PC-3 (cell line): ENCODE measurements around the gene MLST8. TPM values are rescaled to one million over a fixed set of nuclear protein-coding genes. Genes with fewer than 3 reads are reported as not detected.

Source experiments
- ATAC-seq: fragments of 200-7000 bp; cut with Tn5 transposase; 2 replicates; pipeline ENCODE4 v1.9.1; 2020; ENCODE audit warnings: mild to moderate bottlenecking, moderate library complexity
- BruUV-seq: library from RNA; stranded (reverse); fragments of 400-500 nt; replicated peaks from 2 replicates; lab custom pipeline; 2021; lab: Mats Ljungman, UMichigan
- CTCF ChIA-PET: fragments of 300-600 bp; sonication (Branson Sonifier 250); formaldehyde crosslinking; loops from one replicate; lab custom pipeline; 2022; ENCODE audit warnings: antibody characterized with exemption; lab: Charles Lee
- POLR2A ChIA-PET: fragments of 300-600 bp; sonication (Branson Sonifier 250); formaldehyde crosslinking; loops from one replicate; lab custom pipeline; 2022; ENCODE audit warnings: antibody characterized with exemption; ENCODE audit not compliant: unreplicated experiment; lab: Charles Lee
- DNase-seq: peaks from one replicate; pipeline ENCODE4 v3.0.0-alpha.2; 2015
- H2AFZ ChIP-seq: fragments of 300-600 bp; sonication (generic); 2 replicates; pipeline ENCODE4 v1.6.0; 2016; ENCODE audit warnings: antibody characterized with exemption, low read length
- H3F3A ChIP-seq: fragments of 300-600 bp; sonication (generic); one replicate; pipeline ENCODE4 v1.6.0; 2017; ENCODE audit warnings: antibody characterized with exemption, low read length, control low read depth, mild to moderate bottlenecking; ENCODE audit not compliant: unreplicated experiment
- H3K27ac ChIP-seq: fragments of 300-600 bp; sonication (generic); 2 replicates; pipeline ENCODE4 v1.5.1; 2016; ENCODE audit warnings: mild to moderate bottlenecking, low read length
- H3K27me3 ChIP-seq: fragments of 300-600 bp; sonication (generic); 2 replicates; pipeline ENCODE4 v1.6.1; 2016; ENCODE audit warnings: low read length, mixed read lengths
- H3K36me3 ChIP-seq: fragments of 300-600 bp; sonication (generic); 2 replicates; pipeline ENCODE4 v1.6.1; 2016; ENCODE audit warnings: low read depth, mixed run types, low read length, mixed read lengths
- H3K4me1 ChIP-seq: fragments of 300-600 bp; sonication (generic); 2 replicates; pipeline ENCODE4 v1.5.1; 2016; ENCODE audit warnings: low read length; ENCODE audit not compliant: insufficient read depth
- H3K4me2 ChIP-seq: fragments of 300-600 bp; sonication (generic); 2 replicates; pipeline ENCODE4 v1.6.0; 2016; ENCODE audit warnings: low read length
- H3K4me3 ChIP-seq: fragments of 300-600 bp; sonication (generic); 2 replicates; pipeline ENCODE4 v1.5.1; 2016; ENCODE audit warnings: mild to moderate bottlenecking, low read length, mixed read lengths
- H3K79me2 ChIP-seq: fragments of 300-600 bp; sonication (generic); 2 replicates; pipeline ENCODE4 v1.6.1; 2017; ENCODE audit warnings: low read length, mixed read lengths
- H3K9ac ChIP-seq: fragments of 300-600 bp; sonication (generic); 2 replicates; pipeline ENCODE4 v1.6.0; 2016; ENCODE audit warnings: mild to moderate bottlenecking, low read length
- H3K9me2 ChIP-seq: fragments of 300-600 bp; sonication (generic); replicated peaks from 2 replicates; pipeline ENCODE4 v1.6.1; 2016; ENCODE audit warnings: mixed run types, low read length, mixed read lengths
- H3K9me3 ChIP-seq: fragments of 300-600 bp; sonication (generic); 2 replicates; pipeline ENCODE4 v1.6.1; 2016; ENCODE audit warnings: low read length, mixed read lengths
- H4K20me1 ChIP-seq: fragments of 300-600 bp; sonication (generic); 2 replicates; pipeline ENCODE4 v1.6.1; 2016; ENCODE audit warnings: low read length, mixed read lengths
- CTCF ChIP-seq: fragments of 300-600 bp; sonication (generic); conservative IDR thresholded peaks from 2 replicates; pipeline ENCODE4 v1.5.1; 2017; ENCODE audit warnings: antibody characterized with exemption, low read depth, mild to moderate bottlenecking, low read length
- EZH2 ChIP-seq: fragments of 300-600 bp; sonication (generic); IDR thresholded peaks from one replicate; pipeline ENCODE4 v1.6.1; 2017; ENCODE audit warnings: antibody characterized with exemption, mild to moderate bottlenecking, low read length; ENCODE audit not compliant: unreplicated experiment
- EZH2phosphoT487 ChIP-seq: fragments of 300-600 bp; sonication (generic); IDR thresholded peaks from 2 replicates; pipeline ENCODE4 v1.6.1; 2018; ENCODE audit warnings: mild to moderate bottlenecking, antibody characterized with exemption, low read length, borderline replicate concordance
- intact Hi-C: fragments of 100-400 bp; cut with micrococcal nuclease; formaldehyde crosslinking; loops from 2 replicates; pipeline ENCODE4 v1.9.0; 2023
- total RNA-seq: library from RNA; depleted of rRNA; stranded (reverse); fragments of >200 nt; gene quantifications from 2 replicates; pipeline ENCODE4 v1.2.3, GENCODE V29; 2014

The MLST8 gene
- total RNA-seq, 1 experiment from 2014 or later, result 63.3 TPM

GRCh38 chr16:2165861-2166260 lies 39.4 kb upstream of the MLST8 start:
- Histone ChIP-seq H3K27me3 (no peaks in the 10 kb centered on the region), H4K20me1 (no peaks in the 10 kb centered on the region), H3K9me3 (no peaks in the 10 kb centered on the region), H3K4me3 (no peak overlapping the region), H3K36me3 (no peaks in the 10 kb centered on the region), H3K9me2 (no peaks in the 10 kb centered on the region), H2AFZ (no peak overlapping the region), H3F3A (no peaks in the 10 kb centered on the region), H3K79me2 (peaks cover 18% of the 10 kb centered on the region), H3K4me1 (peaks cover 22% of the 10 kb centered on the region), H3K4me2 (no peak overlapping the region), H3K9ac (no peak overlapping the region), H3K27ac (no peak overlapping the region)
- TF ChIP-seq CTCF (no peak), EZH2phosphoT487 (no peak), EZH2 (no peak)
- ChIA-PET POLR2A (no interaction called here), CTCF (no interaction called here)
- no TSS peak for BruUV-seq
- no peak for DNase-seq
- ATAC-seq, result no peak
- intact Hi-C loops, result no loop called here

GRCh38 chr16:2166263-2167067 lies 38.8 kb upstream of the MLST8 start:
- Histone ChIP-seq H3K4me1 (peaks cover 22% of the 10 kb centered on the region), H3K4me3 (no peak overlapping the region), H3K36me3 (no peaks in the 10 kb centered on the region), H3K79me2 (peaks cover 15% of the 10 kb centered on the region), H2AFZ (no peak overlapping the region), H4K20me1 (no peaks in the 10 kb centered on the region), H3K9ac (no peak overlapping the region), H3K9me3 (no peaks in the 10 kb centered on the region), H3K27ac (no peak overlapping the region), H3K4me2 (no peak overlapping the region), H3K9me2 (no peaks in the 10 kb centered on the region), H3F3A (no peaks in the 10 kb centered on the region), H3K27me3 (no peaks in the 10 kb centered on the region)
- ATAC-seq (no peak), DNase-seq (no peak)
- no TSS peak for BruUV-seq
- CTCF ChIA-PET, result no interaction called here
- no peak for TF ChIP-seq EZH2phosphoT487
- TF ChIP-seq EZH2, result no peak
- TF ChIP-seq CTCF, result no peak
- intact Hi-C loops, result no loop called here
- POLR2A ChIA-PET, result no interaction called here

- POLR2A ChIA-PET, result no interaction called here
- no peaks in the 10 kb centered on the region for H3K36me3 ChIP-seq
- no peak overlapping the region for H3K27ac ChIP-seq
- H3K4me3 ChIP-seq, result no peak overlapping the region
- peaks cover 17% of the 10 kb centered on the region for H3K4me1 ChIP-seq
- no peaks in the 10 kb centered on the region for H3K27me3 ChIP-seq
- no peak for ATAC-seq
- BruUV-seq, result no TSS peak
- H3K9me2 ChIP-seq, result no peaks in the 10 kb centered on the region
- H3F3A ChIP-seq, result no peaks in the 10 kb centered on the region
- intact Hi-C loops, result no loop called here
- no peaks in the 10 kb centered on the region for H3K9me3 ChIP-seq
- H3K79me2 ChIP-seq, result peaks cover 8% of the 10 kb centered on the region
- no peak for DNase-seq
- no peak overlapping the region for H3K9ac ChIP-seq
- CTCF ChIA-PET, result no interaction called here
- TF ChIP-seq EZH2phosphoT487 (no peak), EZH2 (no peak), CTCF (no peak)
- H4K20me1 ChIP-seq, result no peaks in the 10 kb centered on the region
- H2AFZ ChIP-seq, result no peak overlapping the region
- H3K4me2 ChIP-seq, result no peak overlapping the region
These were observed 38.1 kb upstream of the MLST8 start for GRCh38 chr16:2167068-2167638.
